HEK293 (cell line): ENCODE data around the gene TSHR.
A peak's percentile ranks its signal among the peaks of the same experiment; 100 is the strongest.

ENCODE experiments used
- CTCF ChIA-PET: fragments of 350-600 bp; formaldehyde crosslinking; extraction: SDS; loops from one replicate; lab custom pipeline; 2021; ENCODE audit warnings: antibody characterized with exemption; lab: Yijun Ruan, JAX
- POLR2A ChIA-PET: fragments of 300-600 bp; formaldehyde crosslinking; extraction: SDS; loops from one replicate; lab custom pipeline; 2020; ENCODE audit warnings: antibody characterized with exemption, inconsistent platforms; lab: Yijun Ruan, JAX
- H3K27ac ChIP-seq: fragments of 200-500 bp; sonication (Bioruptor generic); 2 replicates; pipeline ENCODE4 v1.5.1; 2014; ENCODE audit warnings: low read depth, low read length, control low read depth, inconsistent platforms; ENCODE audit errors: extremely low read depth
- H3K36me3 ChIP-seq, 2 experiments: fragments of 200-500 bp in 1 of 2; sonication (Bioruptor generic) in 1 of 2; 1 replicate in 1 of 2; 2 replicates in 1 of 2; pipeline ENCODE4 v1.5.1; 2014 to 2017; ENCODE audit warnings: inconsistent platforms in 2 of 2, low read length in 2 of 2; ENCODE audit not compliant: control insufficient read depth in 2 of 2, insufficient read depth in 1 of 2
- H3K4me1 ChIP-seq: fragments of 200-500 bp; sonication (Bioruptor generic); 2 replicates; pipeline ENCODE4 v1.5.1; 2014; ENCODE audit warnings: mild to moderate bottlenecking, low read length, inconsistent platforms; ENCODE audit not compliant: control insufficient read depth, insufficient read depth
- H3K4me3 ChIP-seq: 2 replicates; pipeline ENCODE4 v1.5.1; 2011; ENCODE audit warnings: low read depth, mild to moderate bottlenecking, control low read depth, low read length, moderate library complexity
- H3K9me3 ChIP-seq: fragments of 200-500 bp; sonication (Bioruptor generic); 2 replicates; pipeline ENCODE4 v1.5.1; 2014; ENCODE audit warnings: low read depth, low read length, inconsistent platforms; ENCODE audit not compliant: control insufficient read depth, insufficient read depth
- HIC1 ChIP-seq: fragments of 450-650 bp; formaldehyde crosslinking; IDR thresholded peaks from 2 replicates; pipeline ENCODE4 v1.5.1; 2016; ENCODE audit warnings: missing biosample characterization, missing genetic modification characterization
- KLF16 ChIP-seq: fragments of 450-650 bp; formaldehyde crosslinking; IDR thresholded peaks from 2 replicates; pipeline ENCODE4 v1.5.1; 2017; ENCODE audit warnings: missing biosample characterization, missing genetic modification characterization
- KLF8 ChIP-seq: fragments of 450-650 bp; formaldehyde crosslinking; IDR thresholded peaks from 2 replicates; pipeline ENCODE4 v1.5.1; 2016; ENCODE audit warnings: missing biosample characterization, missing genetic modification characterization
- MEIS1 ChIP-seq: sonication (generic); formaldehyde crosslinking; IDR thresholded peaks from 2 replicates; pipeline ENCODE4 v1.8.1; 2022; ENCODE audit warnings: missing genetic modification reagents, mild to moderate bottlenecking, borderline replicate concordance
- PRDM4 ChIP-seq: fragments of 450-650 bp; formaldehyde crosslinking; IDR thresholded peaks from 2 replicates; pipeline ENCODE4 v1.5.1; 2017; ENCODE audit warnings: missing biosample characterization, missing genetic modification characterization
- TSHZ1 ChIP-seq: fragments of 450-650 bp; formaldehyde crosslinking; IDR thresholded peaks from 2 replicates; pipeline ENCODE4 v1.5.1; 2016; ENCODE audit warnings: missing biosample characterization, missing genetic modification characterization, borderline replicate concordance
- ZBTB21 ChIP-seq: fragments of 450-650 bp; formaldehyde crosslinking; IDR thresholded peaks from 2 replicates; pipeline ENCODE4 v1.5.1; 2017; ENCODE audit warnings: missing biosample characterization, missing genetic modification characterization
- ZFHX2 ChIP-seq: fragments of 450-650 bp; formaldehyde crosslinking; conservative IDR thresholded peaks from 2 replicates; pipeline ENCODE4 v1.5.1; 2016; ENCODE audit warnings: missing biosample characterization, missing genetic modification characterization
- ZNF138 ChIP-seq: fragments of 450-650 bp; formaldehyde crosslinking; IDR thresholded peaks from 2 replicates; pipeline ENCODE4 v1.5.1; 2016; ENCODE audit warnings: missing biosample characterization, missing genetic modification characterization, borderline replicate concordance
- ZNF155 ChIP-seq: fragments of 450-650 bp; formaldehyde crosslinking; IDR thresholded peaks from 2 replicates; pipeline ENCODE4 v1.5.1; 2016; ENCODE audit warnings: missing biosample characterization, missing genetic modification characterization
- ZNF2 ChIP-seq: fragments of 450-650 bp; formaldehyde crosslinking; IDR thresholded peaks from 2 replicates; pipeline ENCODE4 v1.5.1; 2016; ENCODE audit warnings: missing biosample characterization, missing genetic modification characterization
- ZNF23 ChIP-seq: fragments of 450-650 bp; formaldehyde crosslinking; IDR thresholded peaks from 2 replicates; pipeline ENCODE4 v1.5.1; 2016; ENCODE audit warnings: missing biosample characterization, missing genetic modification characterization, borderline replicate concordance
- ZNF302 ChIP-seq: fragments of 450-650 bp; formaldehyde crosslinking; IDR thresholded peaks from 2 replicates; pipeline ENCODE4 v1.5.1; 2016; ENCODE audit warnings: missing biosample characterization, missing genetic modification characterization, low read depth
- ZNF354C ChIP-seq: fragments of 450-650 bp; formaldehyde crosslinking; IDR thresholded peaks from 2 replicates; pipeline ENCODE4 v1.5.1; 2016; ENCODE audit warnings: missing biosample characterization, missing genetic modification characterization, low read depth, borderline replicate concordance
- ZNF426 ChIP-seq: fragments of 450-650 bp; formaldehyde crosslinking; IDR thresholded peaks from 2 replicates; pipeline ENCODE4 v1.5.1; 2017; ENCODE audit warnings: missing biosample characterization, missing genetic modification characterization, mild to moderate bottlenecking, inconsistent platforms, moderate library complexity
- ZNF521 ChIP-seq: fragments of 450-650 bp; formaldehyde crosslinking; IDR thresholded peaks from 2 replicates; pipeline ENCODE4 v1.5.1; 2017; ENCODE audit warnings: missing biosample characterization, mild to moderate bottlenecking, missing genetic modification characterization
- ZNF571 ChIP-seq: fragments of 450-650 bp; formaldehyde crosslinking; IDR thresholded peaks from 2 replicates; pipeline ENCODE4 v1.5.0; 2017; ENCODE audit warnings: missing biosample characterization, missing genetic modification characterization
- ZNF670 ChIP-seq: fragments of 450-650 bp; formaldehyde crosslinking; IDR thresholded peaks from 2 replicates; pipeline ENCODE4 v1.5.1; 2016; ENCODE audit warnings: missing biosample characterization, missing genetic modification characterization, low read depth
- TF ChIP-seq, protein P1 (sequence below): fragments of 450-650 bp; formaldehyde crosslinking; IDR thresholded peaks from 2 replicates; pipeline ENCODE4 v1.5.1; 2017; ENCODE audit warnings: missing biosample characterization, missing genetic modification characterization

TSHR gene

DNA sequence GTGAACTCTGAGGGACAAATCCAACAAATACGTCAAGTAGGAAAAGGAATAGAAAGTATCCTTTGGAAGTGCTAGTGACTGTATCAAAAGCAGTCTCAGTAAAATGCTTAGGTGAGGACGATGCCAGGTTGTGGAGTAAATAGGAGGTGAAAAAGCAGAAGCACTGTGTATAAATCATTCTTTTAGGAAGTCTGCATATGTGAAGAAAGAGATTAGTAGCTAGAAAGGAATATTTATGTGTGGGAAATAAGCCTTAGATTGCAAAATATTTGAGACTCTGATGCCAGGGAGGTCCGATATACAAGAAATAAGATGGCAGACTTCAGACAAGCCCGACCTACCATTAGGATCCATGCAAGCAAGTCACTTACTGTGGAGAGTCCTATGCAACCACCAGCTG, 21.7 kb upstream of the TSHR start (continued):
- TF ChIP-seq ZNF571 (tag by site-specific recombination) (no peak), HIC1 (tag by site-specific recombination) (no peak)
- TF ChIP-seq, all 188 proteins: peak for 0

GRCh38 chr14:80940146-80940545, 15.3 kb upstream of the TSHR start:
- Histone ChIP-seq H3K36me3 (peaks cover 7 to 11% of the 10 kb centered on the region in 2 experiments; a peak in 2 of 3 replicates), H3K9me3 (no peaks in the 10 kb centered on the region), H3K27ac (no peak overlapping the region), H3K4me3 (no peak overlapping the region; the same call in 1 of the 2 replicates), H3K4me1 (peaks cover 9% of the 10 kb centered on the region)
- ChIA-PET POLR2A (no interaction called here), CTCF (interaction anchor here (0.5 to 0.8 kb wide), 3 partner anchors 47 to 594 kb away, joined by 3 read pairs; partner anchors contain the start of gene SEL1L)
- peak; percentile 54; the same call in 1 of the 2 replicates for TF ChIP-seq PRDM4 (tag by site-specific recombination)
- TF ChIP-seq KLF8 (tag by site-specific recombination), result no peak
- no peak for TF ChIP-seq ZNF155
- TF ChIP-seq ZNF2, result no peak
- TF ChIP-seq ZBTB21 (tag by site-specific recombination), result no peak

GRCh38 chr14:80941241-80942185, 13.9 kb upstream of the TSHR start, which contains the start of gene CEP128:
TSS of gene CEP128 (minus strand) at chr14:80941738.
- Histone ChIP-seq H3K4me3 (peak within 1 kb of the TSS; percentile 96), H3K9me3 (no peaks in the 10 kb centered on the region), H3K4me1 (peaks cover 9% of the 10 kb centered on the region), H3K27ac (peak within 1 kb of the TSS; percentile 26; the same call in 1 of the 2 replicates), H3K36me3 (peaks cover 1 to 7% of the 10 kb centered on the region in 2 experiments; a peak in 2 of 3 replicates)
- ChIA-PET CTCF (interaction anchor here (0.5 to 0.7 kb wide), 5 partner anchors 9 to 1254 kb away, joined by 3 to 4 read pairs (median 4); no protein-coding TSS in a partner anchor), POLR2A (interaction anchor here (0.6 to 1.7 kb wide), 7 partner anchors 11 to 1804 kb away, joined by 3 to 13 read pairs (median 3); partner anchors contain the start of genes GTF2A1 and SEL1L)
- TF ChIP-seq ZNF2, result 0 out of 2 replicates have a peak, but pooled peaks have one; percentile 34
- no peak; the same call in 1 of the 2 replicates for TF ChIP-seq KLF16
- TF ChIP-seq ZNF138, result no peak
- TF ChIP-seq, protein P1, sequence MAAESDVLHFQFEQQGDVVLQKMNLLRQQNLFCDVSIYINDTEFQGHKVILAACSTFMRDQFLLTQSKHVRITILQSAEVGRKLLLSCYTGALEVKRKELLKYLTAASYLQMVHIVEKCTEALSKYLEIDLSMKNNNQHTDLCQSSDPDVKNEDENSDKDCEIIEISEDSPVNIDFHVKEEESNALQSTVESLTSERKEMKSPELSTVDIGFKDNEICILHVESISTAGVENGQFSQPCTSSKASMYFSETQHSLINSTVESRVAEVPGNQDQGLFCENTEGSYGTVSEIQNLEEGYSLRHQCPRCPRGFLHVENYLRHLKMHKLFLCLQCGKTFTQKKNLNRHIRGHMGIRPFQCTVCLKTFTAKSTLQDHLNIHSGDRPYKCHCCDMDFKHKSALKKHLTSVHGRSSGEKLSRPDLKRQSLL (tag by site-specific recombination), result no peak
- no peak for TF ChIP-seq MEIS1 (CRISPR knock-in tag)
- no peak for TF ChIP-seq ZNF521 (tag by site-specific recombination)
- TF ChIP-seq ZNF354C (tag by site-specific recombination), result no peak
- TF ChIP-seq ZNF23 (tag by site-specific recombination), result no peak
- no peak for TF ChIP-seq ZNF302 (tag by site-specific recombination)
- TF ChIP-seq ZFHX2 (tag by site-specific recombination), result no peak
- no peak for TF ChIP-seq ZNF426 (tag by site-specific recombination)
- TF ChIP-seq TSHZ1 (tag by site-specific recombination), result no peak
- TF ChIP-seq ZNF670 (tag by site-specific recombination), result no peak
